ENCODE data around the gene CNTN4. TPM values are rescaled to one million over a fixed set of nuclear protein-coding genes. Genes with fewer than 3 reads are reported as not detected.

CNTN4 gene
- total RNA-seq, 1 donor from 2014 or later = 48.3 TPM

- Mint-ChIP-seq H3K4me1 (ENCODE audit: unreplicated experiment) (no peaks in the 10 kb centered on the region), H3K27ac (ENCODE audit: unreplicated experiment) (no peak overlapping the region)
- TF ChIP-seq CTCF (IDR thresholded peaks at IDR 0.05) = no peak
Measured at GRCh38 chr3:2735392-2735894, 636.8 kb downstream of the CNTN4 start.

GRCh38 chr3:2741516-2741915 is 642.9 kb downstream of the CNTN4 start:
- H3K4me3 Mint-ChIP-seq (ENCODE audit: unreplicated experiment) = no peak overlapping the region
- DNase-seq (ENCODE audit: extremely low spot score, unreplicated experiment) = no peak
- no peak overlapping the region for H3K27ac Mint-ChIP-seq (ENCODE audit: unreplicated experiment)

More at GRCh38 chr3:2735392-2735894, 636.8 kb downstream of the CNTN4 start:
- Mint-ChIP-seq H3K9me3 (ENCODE audit: unreplicated experiment) (peaks cover 20% of the 10 kb centered on the region), H3K36me3 (ENCODE audit: unreplicated experiment) (no peaks in the 10 kb centered on the region), H3K27me3 (ENCODE audit: unreplicated experiment) (no peaks in the 10 kb centered on the region), H3K4me3 (ENCODE audit: unreplicated experiment) (no peak overlapping the region)
- DNase-seq (ENCODE audit: extremely low spot score, unreplicated experiment) = no peak

GRCh38 chr3:2765002-2765579 is 666.4 kb downstream of the CNTN4 start:
- Mint-ChIP-seq H3K27ac (ENCODE audit: unreplicated experiment) (no peak overlapping the region), H3K4me3 (ENCODE audit: unreplicated experiment) (no peak overlapping the region), H3K36me3 (ENCODE audit: unreplicated experiment) (no peaks in the 10 kb centered on the region), H3K9me3 (ENCODE audit: unreplicated experiment) (peaks cover 55% of the 10 kb centered on the region), H3K4me1 (ENCODE audit: unreplicated experiment) (no peaks in the 10 kb centered on the region), H3K27me3 (ENCODE audit: unreplicated experiment) (no peaks in the 10 kb centered on the region)
- DNase-seq (ENCODE audit: extremely low spot score, unreplicated experiment) = no peak
- TF ChIP-seq CTCF (IDR thresholded peaks at IDR 0.05) = no peak

More at GRCh38 chr3:2741516-2741915, 642.9 kb downstream of the CNTN4 start:
- Mint-ChIP-seq H3K27me3 (ENCODE audit: unreplicated experiment) (no peaks in the 10 kb centered on the region), H3K4me1 (ENCODE audit: unreplicated experiment) (no peaks in the 10 kb centered on the region), H3K36me3 (ENCODE audit: unreplicated experiment) (no peaks in the 10 kb centered on the region), H3K9me3 (ENCODE audit: unreplicated experiment) (peaks cover 6% of the 10 kb centered on the region)
- no peak for TF ChIP-seq CTCF (IDR thresholded peaks at IDR 0.05)

DNA sequence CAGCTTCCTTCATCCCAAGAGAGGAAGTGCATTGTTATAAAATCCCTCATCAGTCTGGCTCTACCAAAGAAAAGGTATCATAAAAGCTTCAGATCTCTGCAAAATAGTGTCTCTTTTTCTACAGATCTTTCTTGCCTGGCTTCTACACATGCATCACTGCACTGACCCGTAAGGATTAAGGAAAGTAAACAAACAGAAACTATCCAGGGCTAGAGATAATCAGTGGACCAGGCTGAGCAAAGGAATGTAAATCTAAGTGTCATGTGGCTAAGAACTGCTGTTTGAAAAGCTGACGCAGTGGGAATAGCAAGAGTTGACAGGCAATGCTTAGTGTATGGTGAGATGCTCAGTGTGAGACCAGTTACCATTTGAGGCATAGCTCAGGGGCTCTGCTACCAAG is 671.8 kb downstream of the CNTN4 start:
- Mint-ChIP-seq H3K9me3 (ENCODE audit: unreplicated experiment) (peaks cover 44% of the 10 kb centered on the region), H3K4me1 (ENCODE audit: unreplicated experiment) (no peaks in the 10 kb centered on the region), H3K27ac (ENCODE audit: unreplicated experiment) (no peak overlapping the region), H3K27me3 (ENCODE audit: unreplicated experiment) (no peaks in the 10 kb centered on the region), H3K36me3 (ENCODE audit: unreplicated experiment) (no peaks in the 10 kb centered on the region), H3K4me3 (ENCODE audit: unreplicated experiment) (no peak overlapping the region)
- no peak for TF ChIP-seq CTCF (IDR thresholded peaks at IDR 0.05)
- DNase-seq (ENCODE audit: extremely low spot score, unreplicated experiment) = no peak

- no peaks in the 10 kb centered on the region for H3K27me3 Mint-ChIP-seq (ENCODE audit: unreplicated experiment)
- DNase-seq (ENCODE audit: extremely low spot score, unreplicated experiment) = no peak
- H3K36me3 Mint-ChIP-seq (ENCODE audit: unreplicated experiment) = no peaks in the 10 kb centered on the region
- H3K4me1 Mint-ChIP-seq (ENCODE audit: unreplicated experiment) = no peaks in the 10 kb centered on the region
- H3K9me3 Mint-ChIP-seq (ENCODE audit: unreplicated experiment) = peaks cover 42% of the 10 kb centered on the region
- no peak for TF ChIP-seq CTCF (IDR thresholded peaks at IDR 0.05)
- H3K4me3 Mint-ChIP-seq (ENCODE audit: unreplicated experiment) = no peak overlapping the region
- H3K27ac Mint-ChIP-seq (ENCODE audit: unreplicated experiment) = no peak overlapping the region
Measured at GRCh38 chr3:2771193-2771592, 672.5 kb downstream of the CNTN4 start.

Data from osteocyte (in vitro differentiated cells).